ENCODE measurements around the gene MRC1.

The MRC1 gene

GRCh38 chr10:17848646-17849045 is 39.5 kb downstream of the MRC1 start:
- no peak for DNase-seq

GRCh38 chr10:17850501-17850900 is 41.4 kb downstream of the MRC1 start:
- no peak for DNase-seq

DNA sequence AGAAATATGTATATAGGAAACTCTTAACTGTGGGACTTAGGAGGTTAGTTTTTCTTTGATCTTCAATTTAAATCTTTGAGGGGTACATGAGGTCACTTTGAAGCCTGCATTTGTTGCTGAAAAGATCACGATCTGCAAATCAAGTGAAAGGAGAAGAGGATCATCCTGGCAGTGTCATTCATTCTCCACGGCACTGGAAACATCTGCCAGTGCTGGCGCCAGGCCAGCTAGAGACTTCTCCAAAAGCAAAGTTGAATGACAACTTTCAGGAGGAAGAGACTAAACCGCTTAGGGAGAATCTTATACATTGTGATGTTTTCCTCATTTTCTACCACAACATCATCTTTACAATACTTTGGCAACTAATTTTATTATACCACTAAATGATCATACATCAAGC is 42.5 kb downstream of the MRC1 start:
- DNase-seq: no peak

DNA sequence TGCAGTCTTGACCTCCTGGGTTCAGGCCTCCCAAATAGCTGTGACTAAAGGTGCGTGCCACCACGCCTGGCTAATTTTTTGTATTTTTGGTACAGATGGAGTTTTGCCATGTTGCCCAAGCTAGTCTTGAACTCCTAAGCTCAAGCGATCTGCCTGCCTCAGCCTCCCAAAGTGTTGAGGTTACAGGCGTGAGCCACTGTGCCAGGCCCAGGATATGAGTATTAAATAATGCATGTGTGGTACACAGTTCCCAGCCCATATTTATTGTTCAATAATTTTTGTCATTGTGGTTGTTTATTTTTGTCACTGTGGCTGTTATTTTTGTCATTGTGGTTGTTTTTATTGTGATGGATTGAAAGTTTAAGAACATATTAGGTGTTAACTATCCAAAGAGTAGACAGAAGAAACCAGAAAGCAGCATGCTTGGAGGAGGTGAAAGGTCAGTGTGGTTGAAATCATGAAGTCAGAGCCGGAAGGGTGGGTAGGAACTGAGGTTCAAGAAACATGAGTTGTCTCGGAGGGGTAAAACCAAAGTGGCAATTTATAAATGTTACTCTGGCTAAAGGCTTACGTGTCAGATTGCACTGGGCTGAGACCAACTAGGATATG is 45.0 kb downstream of the MRC1 start:
- no peak for DNase-seq

GRCh38 chr10:17857040-17857439 is 47.9 kb downstream of the MRC1 start:
- no peak for DNase-seq

- DNase-seq: no peak
These were observed 50.5 kb downstream of the MRC1 start for GRCh38 chr10:17859492-17860156.

- DNase-seq: no peak
These were observed 52.6 kb downstream of the MRC1 start for GRCh38 chr10:17861760-17862159.

DNA sequence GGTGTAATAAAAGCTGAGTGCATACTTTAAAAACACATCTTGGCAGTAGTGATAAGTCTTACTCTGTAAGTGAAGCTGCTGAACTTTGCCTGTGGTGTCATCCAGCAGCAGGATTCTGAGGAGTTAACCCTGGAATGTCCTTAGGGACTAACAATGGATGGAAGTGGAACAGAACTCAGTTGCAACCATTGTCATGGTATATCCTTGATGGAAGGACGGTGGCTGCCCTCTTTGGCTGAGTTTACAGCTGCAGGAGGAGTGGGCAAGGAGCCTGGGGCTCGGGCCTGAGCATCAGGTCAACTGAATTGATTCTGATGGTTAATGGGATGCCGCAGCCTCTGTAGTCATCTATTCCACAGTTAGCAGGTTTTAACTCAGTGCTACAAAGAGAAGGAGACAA is 56.2 kb downstream of the MRC1 start:
- DNase-seq: no peak

DNA sequence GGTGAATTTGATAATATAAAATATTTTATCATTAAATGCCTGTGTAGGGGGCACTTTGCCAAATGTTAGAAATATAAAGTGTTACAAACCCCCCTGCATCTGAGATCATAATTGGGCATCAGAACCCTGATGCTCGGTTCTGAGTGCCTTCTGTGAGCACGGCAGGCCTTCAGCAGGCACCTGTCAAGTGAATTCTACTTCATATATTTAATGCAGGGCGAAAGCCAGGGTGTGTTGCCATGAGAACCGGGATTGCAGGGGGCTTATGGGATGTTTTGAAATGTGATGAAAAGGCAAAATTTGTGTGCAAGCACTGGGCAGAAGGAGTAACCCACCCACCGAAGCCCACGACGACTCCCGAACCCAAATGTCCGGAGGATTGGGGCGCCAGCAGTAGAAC is 57.2 kb downstream of the MRC1 start:
- DNase-seq: no peak

DNA sequence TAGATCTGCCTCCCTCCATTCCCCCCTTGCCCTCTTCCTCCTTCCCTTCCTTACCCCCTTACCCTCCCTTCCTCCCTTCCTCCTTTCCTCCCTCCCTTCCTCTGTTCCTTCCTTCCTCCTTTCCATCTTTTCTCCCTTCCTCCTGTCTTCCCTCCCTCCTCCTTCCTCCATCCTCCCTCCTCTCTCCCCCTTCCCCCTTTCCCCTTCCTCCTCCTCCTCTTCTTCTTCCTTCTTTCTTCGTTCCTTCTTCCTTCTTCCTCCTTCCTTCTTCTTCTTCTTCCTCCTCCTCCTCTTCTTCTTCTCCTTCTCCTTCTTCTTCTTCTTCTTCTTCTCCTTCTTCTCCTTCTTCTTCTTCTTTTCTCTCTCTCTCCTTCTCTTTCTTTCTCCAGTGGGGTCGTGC is 57.9 kb downstream of the MRC1 start:
- no peak for DNase-seq

DNA sequence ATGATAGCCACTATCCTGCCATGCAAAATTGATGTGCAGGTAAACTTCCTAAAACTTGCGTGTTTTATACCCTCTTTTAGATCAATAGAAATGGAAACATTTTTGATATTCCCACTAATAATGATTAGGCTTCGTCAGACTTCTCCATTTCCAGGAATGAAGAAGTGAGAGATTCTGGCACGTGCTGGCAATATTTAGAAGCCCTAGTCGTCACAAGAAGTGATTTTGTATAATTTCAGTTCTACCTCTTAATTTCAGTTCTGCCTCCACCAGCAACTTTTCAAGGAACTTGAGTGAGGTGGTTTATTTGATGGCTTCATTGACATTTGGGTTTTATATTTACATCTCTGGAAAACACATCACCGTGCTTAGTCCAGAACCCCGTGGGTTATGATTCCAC is 61.9 kb downstream of the MRC1 start:
- DNase-seq: no peak

- DNase-seq: peak; percentile 6
These were observed 63.3 kb downstream of the MRC1 start for GRCh38 chr10:17872191-17873091.

DNA sequence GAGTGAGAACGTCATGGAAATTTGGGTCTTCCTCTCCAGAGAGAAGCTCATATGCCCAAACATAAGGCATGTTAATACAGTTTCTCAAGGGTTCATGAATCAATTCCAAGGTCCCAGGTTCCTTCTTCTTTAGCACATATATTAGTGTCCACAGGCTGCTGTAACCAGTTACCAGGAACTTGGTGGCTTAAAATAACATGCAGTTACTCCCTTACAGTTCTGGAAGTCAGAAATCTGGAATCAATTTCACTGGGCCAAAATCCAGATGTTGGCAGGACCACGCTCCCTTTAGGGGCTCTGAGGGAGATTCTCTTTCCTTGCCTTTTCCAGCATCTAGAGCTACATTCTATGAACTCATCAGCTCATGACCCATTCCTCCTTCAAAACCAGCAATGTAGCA is 64.8 kb downstream of the MRC1 start:
- peak; percentile 2 for DNase-seq

GRCh38 chr10:17877121-17877520 is 68.0 kb downstream of the MRC1 start:
- no peak for DNase-seq

GRCh38 chr10:17878896-17879295 is 69.7 kb downstream of the MRC1 start:
- DNase-seq: no peak

- peak; percentile 10 for DNase-seq
These were observed 71.5 kb downstream of the MRC1 start for GRCh38 chr10:17880601-17881000.

GRCh38 chr10:17882557-17882956 is 73.4 kb downstream of the MRC1 start:
- no peak for DNase-seq

- no peak for DNase-seq
These were observed 74.5 kb downstream of the MRC1 start for GRCh38 chr10:17883621-17884020.

- no peak for DNase-seq
These were observed 79.0 kb downstream of the MRC1 start for GRCh38 chr10:17888189-17888588.

- DNase-seq: no peak
These were observed 82.3 kb downstream of the MRC1 start for GRCh38 chr10:17891435-17891834.

- no peak for DNase-seq
These were observed 95.4 kb downstream of the MRC1 start for GRCh38 chr10:17904564-17904963.

DNA sequence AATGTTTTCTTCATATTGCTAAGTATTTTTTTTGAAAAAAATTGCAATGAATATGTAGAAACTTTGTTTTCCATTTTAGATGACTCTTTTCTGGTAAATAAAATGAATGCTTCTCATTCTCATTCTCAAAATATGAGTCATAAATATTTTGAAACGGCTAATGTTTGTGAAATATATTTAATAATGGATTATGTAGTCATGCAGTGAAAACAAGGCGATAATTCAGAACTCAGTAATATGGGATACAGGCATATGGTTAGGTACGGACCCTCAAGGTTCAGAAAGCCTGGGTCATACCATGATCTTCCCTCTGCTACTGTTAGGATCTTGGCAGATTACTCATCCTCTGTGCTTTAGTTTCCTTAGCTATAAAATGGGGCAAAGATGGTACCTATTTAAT is 96.3 kb downstream of the MRC1 start:
- DNase-seq: no peak

GRCh38 chr10:17906002-17906401 is 96.9 kb downstream of the MRC1 start:
- no peak for DNase-seq

- DNase-seq: no peak
These were observed 98.5 kb downstream of the MRC1 start for GRCh38 chr10:17907641-17908040.
